Neural cell (in vitro differentiated cells): ENCODE data around the gene MYO9A. TPM values are rescaled to one million over a fixed set of nuclear protein-coding genes. Genes with fewer than 3 reads are reported as not detected.

ENCODE experiments used
- H2AFZ ChIP-seq: fragments of 200-600, 300-800 bp; sonication (generic), shearing (Covaris generic); 2 replicates; pipeline ENCODE4 v1.6.0; 2014; ENCODE audit warnings: low read depth, mild to moderate bottlenecking, antibody characterized with exemption, low read length, moderate library complexity
- H3F3A ChIP-seq: fragments of 200-600 bp; shearing (Covaris generic); 2 replicates; pipeline ENCODE4 v1.6.1; 2016; ENCODE audit warnings: mild to moderate bottlenecking, moderate library complexity, mixed read lengths, antibody characterized with exemption, low read length; ENCODE audit not compliant: insufficient read depth, poor library complexity, severe bottlenecking
- H3K27ac ChIP-seq: fragments of 200-600, 300-800 bp; sonication (generic), shearing (Covaris generic); 2 replicates; pipeline ENCODE4 v1.5.1; 2014; ENCODE audit warnings: mild to moderate bottlenecking, low read length, moderate library complexity
- H3K27me3 ChIP-seq: fragments of 300-800, 200-600 bp; sonication (generic), shearing (Covaris generic); 2 replicates; pipeline ENCODE4 v1.6.0; 2014; ENCODE audit warnings: mild to moderate bottlenecking, low read depth, low read length, moderate library complexity; ENCODE audit not compliant: insufficient read depth
- H3K36me3 ChIP-seq: fragments of 300-800, 200-600 bp; sonication (generic), shearing (Covaris generic); 2 replicates; pipeline ENCODE4 v1.5.1; 2014; ENCODE audit warnings: mild to moderate bottlenecking, antibody characterized with exemption, low read length, moderate library complexity; ENCODE audit not compliant: insufficient read depth
- H3K4me2 ChIP-seq: fragments of 300-800, 200-600 bp; sonication (generic), shearing (Covaris generic); 2 replicates; pipeline ENCODE4 v1.6.0; 2014; ENCODE audit warnings: mild to moderate bottlenecking, low read length
- H3K4me3 ChIP-seq: fragments of 300-800, 200-600 bp; sonication (generic), shearing (Covaris generic); 2 replicates; pipeline ENCODE4 v1.5.1; 2014; ENCODE audit warnings: mild to moderate bottlenecking, low read length, moderate library complexity
- H3K79me2 ChIP-seq: fragments of 200-600 bp; shearing (Covaris generic); replicated peaks from 2 replicates; pipeline ENCODE4 v1.6.0; 2014; ENCODE audit warnings: mild to moderate bottlenecking, low read length, moderate library complexity; ENCODE audit not compliant: insufficient read depth
- H3K9ac ChIP-seq: fragments of 300-800, 200-600 bp; sonication (generic), shearing (Covaris generic); 2 replicates; pipeline ENCODE4 v1.6.1; 2016; ENCODE audit warnings: mild to moderate bottlenecking, low read length, mixed read lengths
- H3K9me2 ChIP-seq: fragments of 200-600 bp; shearing (Covaris generic); 2 replicates; pipeline ENCODE4 v1.6.1; 2016; ENCODE audit warnings: mild to moderate bottlenecking, low read length, mixed read lengths; ENCODE audit not compliant: insufficient read depth
- H3K9me3 ChIP-seq: fragments of 200-600, 300-800 bp; sonication (generic), shearing (Covaris generic); 2 replicates; pipeline ENCODE4 v1.6.1; 2016; ENCODE audit warnings: mild to moderate bottlenecking, mixed run types, low read length, moderate library complexity, mixed read lengths
- H4K20me1 ChIP-seq: fragments of 200-600 bp; shearing (Covaris generic); 2 replicates; pipeline ENCODE4 v1.6.1; 2016; ENCODE audit warnings: mild to moderate bottlenecking, mixed run types; ENCODE audit not compliant: insufficient read depth
- EP300 ChIP-seq: fragments of 450-650 bp; conservative IDR thresholded peaks from 2 replicates; pipeline ENCODE4 v1.6.1; 2014; ENCODE audit warnings: antibody characterized with exemption, mild to moderate bottlenecking, moderate library complexity; ENCODE audit not compliant: poor library complexity, severe bottlenecking
- EZH2 ChIP-seq: fragments of 200-600, 300-800 bp; shearing (Covaris generic), sonication (generic); IDR thresholded peaks from 2 replicates; pipeline ENCODE4 v1.6.1; 2014; ENCODE audit warnings: antibody characterized with exemption, low read length, borderline replicate concordance, mild to moderate bottlenecking; ENCODE audit not compliant: insufficient read depth, poor library complexity, severe bottlenecking
- MXI1 ChIP-seq: fragments of 450-650 bp; conservative IDR thresholded peaks from 2 replicates; pipeline ENCODE4 v1.6.1; 2014; ENCODE audit warnings: antibody characterized with exemption, mild to moderate bottlenecking; ENCODE audit not compliant: poor library complexity, severe bottlenecking
- POLR2AphosphoS5 ChIP-seq: IDR thresholded peaks from 2 replicates; pipeline ENCODE4 v1.6.1; 2012
- RAD21 ChIP-seq: fragments of 450-650 bp; conservative IDR thresholded peaks from 2 replicates; pipeline ENCODE4 v1.6.1; 2014; ENCODE audit warnings: antibody characterized with exemption, mild to moderate bottlenecking, moderate library complexity
- SMC3 ChIP-seq: fragments of 450-650 bp; conservative IDR thresholded peaks from 2 replicates; pipeline ENCODE4 v1.6.1; 2014; ENCODE audit warnings: antibody characterized with exemption, mild to moderate bottlenecking, moderate library complexity; ENCODE audit not compliant: poor library complexity
- TAF1 ChIP-seq: IDR thresholded peaks from 2 replicates; pipeline ENCODE4 v1.6.1; 2012; ENCODE audit warnings: low read depth
- polyA plus RNA-seq: library from polyadenylated mRNA; depleted of rRNA; stranded (reverse); fragments of >200 nt; gene quantifications from 2 replicates; pipeline ENCODE4 v1.2.3, GENCODE V29; 2014
- TF ChIP-seq, protein P1 (sequence below): fragments of 450-650 bp; IDR thresholded peaks from 2 replicates; pipeline ENCODE4 v1.5.1; 2014; ENCODE audit warnings: antibody characterized with exemption, mild to moderate bottlenecking, moderate library complexity; ENCODE audit not compliant: poor library complexity, severe bottlenecking
- TF ChIP-seq, protein P2 (sequence below): IDR thresholded peaks from 2 replicates; pipeline ENCODE4 v1.6.1; 2012; ENCODE audit warnings: borderline replicate concordance

MYO9A gene
- polyA plus RNA-seq, 1 donor from 2014 or later, result 22.7 TPM

DNA sequence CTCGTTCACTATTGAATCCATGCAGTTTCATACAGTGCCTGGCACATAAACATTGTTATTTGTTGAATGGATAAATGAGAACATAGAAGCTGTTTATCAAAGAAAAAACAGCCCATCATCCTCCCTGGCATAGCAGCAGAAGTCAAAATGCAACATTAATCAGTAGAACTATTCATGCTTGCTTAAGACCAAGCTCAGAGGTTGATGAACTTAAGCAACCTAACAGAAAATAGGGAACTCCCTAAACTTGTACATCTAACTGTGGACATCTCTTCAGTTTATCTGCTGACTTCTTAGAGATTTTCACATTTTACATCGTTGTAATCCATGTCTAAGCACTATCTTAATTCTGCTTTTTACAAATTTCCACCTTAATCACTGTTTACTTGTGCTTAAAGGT is 29.5 kb upstream of the MYO9A start:
- H3K4me2 ChIP-seq, result no peak overlapping the region
- no peaks in the 10 kb centered on the region for H3K9me3 ChIP-seq
- H4K20me1 ChIP-seq, result no peaks in the 10 kb centered on the region
- no peak overlapping the region for H3K9ac ChIP-seq
- H3K36me3 ChIP-seq, result no peaks in the 10 kb centered on the region
- H3F3A ChIP-seq, result no peaks in the 10 kb centered on the region
- H3K79me2 ChIP-seq, result no peaks in the 10 kb centered on the region
- H2AFZ ChIP-seq, result no peak overlapping the region
- no peak overlapping the region for H3K27ac ChIP-seq
- no peak for TF ChIP-seq SMC3
- TF ChIP-seq EP300, result no peak
- no peak for TF ChIP-seq RAD21
- TF ChIP-seq MXI1, result no peak
- H3K4me3 ChIP-seq, result no peak overlapping the region
- H3K27me3 ChIP-seq, result no peaks in the 10 kb centered on the region
- H3K9me2 ChIP-seq, result no peaks in the 10 kb centered on the region

DNA sequence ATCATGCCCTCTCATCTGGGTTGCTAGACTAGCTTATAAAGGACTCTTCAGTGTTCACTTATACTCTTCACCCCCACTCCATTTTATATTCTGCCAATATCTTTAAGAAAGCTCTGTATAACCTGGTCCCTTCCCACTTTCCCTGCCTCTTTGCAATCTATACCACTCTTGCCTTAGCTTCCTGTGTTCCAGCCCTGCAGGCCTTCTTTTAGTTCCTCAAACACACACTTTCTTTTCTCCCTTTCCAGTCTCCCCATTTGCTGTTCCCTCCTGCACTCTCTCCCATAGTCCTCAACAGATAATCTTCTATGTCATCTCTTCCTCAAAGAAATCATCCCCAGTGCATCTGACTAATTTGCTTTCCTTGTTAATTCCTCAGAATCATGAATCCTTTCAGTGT is 29.0 kb upstream of the MYO9A start:
- H3K9ac ChIP-seq, result no peak overlapping the region
- no peaks in the 10 kb centered on the region for H4K20me1 ChIP-seq
- H3K79me2 ChIP-seq, result no peaks in the 10 kb centered on the region
- no peak overlapping the region for H2AFZ ChIP-seq
- H3K27me3 ChIP-seq, result no peaks in the 10 kb centered on the region
- H3K27ac ChIP-seq, result no peak overlapping the region
- H3K4me2 ChIP-seq, result no peak overlapping the region
- no peak overlapping the region for H3K4me3 ChIP-seq
- TF ChIP-seq POLR2AphosphoS5 (no peak), SMC3 (no peak), TAF1 (no peak), EP300 (no peak), RAD21 (no peak)
- TF ChIP-seq, protein P1, sequence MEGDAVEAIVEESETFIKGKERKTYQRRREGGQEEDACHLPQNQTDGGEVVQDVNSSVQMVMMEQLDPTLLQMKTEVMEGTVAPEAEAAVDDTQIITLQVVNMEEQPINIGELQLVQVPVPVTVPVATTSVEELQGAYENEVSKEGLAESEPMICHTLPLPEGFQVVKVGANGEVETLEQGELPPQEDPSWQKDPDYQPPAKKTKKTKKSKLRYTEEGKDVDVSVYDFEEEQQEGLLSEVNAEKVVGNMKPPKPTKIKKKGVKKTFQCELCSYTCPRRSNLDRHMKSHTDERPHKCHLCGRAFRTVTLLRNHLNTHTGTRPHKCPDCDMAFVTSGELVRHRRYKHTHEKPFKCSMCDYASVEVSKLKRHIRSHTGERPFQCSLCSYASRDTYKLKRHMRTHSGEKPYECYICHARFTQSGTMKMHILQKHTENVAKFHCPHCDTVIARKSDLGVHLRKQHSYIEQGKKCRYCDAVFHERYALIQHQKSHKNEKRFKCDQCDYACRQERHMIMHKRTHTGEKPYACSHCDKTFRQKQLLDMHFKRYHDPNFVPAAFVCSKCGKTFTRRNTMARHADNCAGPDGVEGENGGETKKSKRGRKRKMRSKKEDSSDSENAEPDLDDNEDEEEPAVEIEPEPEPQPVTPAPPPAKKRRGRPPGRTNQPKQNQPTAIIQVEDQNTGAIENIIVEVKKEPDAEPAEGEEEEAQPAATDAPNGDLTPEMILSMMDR, result no peak
- no peaks in the 10 kb centered on the region for H3K9me3 ChIP-seq
- no peaks in the 10 kb centered on the region for H3K9me2 ChIP-seq
- no peaks in the 10 kb centered on the region for H3F3A ChIP-seq
- no peaks in the 10 kb centered on the region for H3K36me3 ChIP-seq

DNA sequence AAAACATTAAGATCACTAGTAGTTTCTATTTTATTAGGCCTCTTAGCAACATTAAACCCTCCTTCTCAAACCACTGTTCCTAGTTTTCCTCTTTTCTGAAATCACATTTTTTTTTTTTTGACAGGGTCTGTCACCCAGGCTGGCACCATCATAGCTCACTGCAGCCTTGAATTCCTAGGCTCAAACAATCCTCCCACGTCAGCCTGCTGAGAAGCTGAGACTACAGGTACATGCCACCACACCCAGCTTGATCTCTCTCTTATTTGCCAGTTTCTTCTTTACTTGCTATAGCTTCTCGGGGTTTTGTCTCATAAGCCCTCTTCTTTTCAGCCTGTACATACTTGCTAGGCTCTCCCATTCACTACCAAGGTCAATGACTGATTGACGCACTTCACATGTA is 28.3 kb upstream of the MYO9A start:
- no peak overlapping the region for H2AFZ ChIP-seq
- TF ChIP-seq EP300 (no peak), TAF1 (no peak), RAD21 (no peak), MXI1 (no peak), EZH2 (no peak)
- TF ChIP-seq, protein P2, sequence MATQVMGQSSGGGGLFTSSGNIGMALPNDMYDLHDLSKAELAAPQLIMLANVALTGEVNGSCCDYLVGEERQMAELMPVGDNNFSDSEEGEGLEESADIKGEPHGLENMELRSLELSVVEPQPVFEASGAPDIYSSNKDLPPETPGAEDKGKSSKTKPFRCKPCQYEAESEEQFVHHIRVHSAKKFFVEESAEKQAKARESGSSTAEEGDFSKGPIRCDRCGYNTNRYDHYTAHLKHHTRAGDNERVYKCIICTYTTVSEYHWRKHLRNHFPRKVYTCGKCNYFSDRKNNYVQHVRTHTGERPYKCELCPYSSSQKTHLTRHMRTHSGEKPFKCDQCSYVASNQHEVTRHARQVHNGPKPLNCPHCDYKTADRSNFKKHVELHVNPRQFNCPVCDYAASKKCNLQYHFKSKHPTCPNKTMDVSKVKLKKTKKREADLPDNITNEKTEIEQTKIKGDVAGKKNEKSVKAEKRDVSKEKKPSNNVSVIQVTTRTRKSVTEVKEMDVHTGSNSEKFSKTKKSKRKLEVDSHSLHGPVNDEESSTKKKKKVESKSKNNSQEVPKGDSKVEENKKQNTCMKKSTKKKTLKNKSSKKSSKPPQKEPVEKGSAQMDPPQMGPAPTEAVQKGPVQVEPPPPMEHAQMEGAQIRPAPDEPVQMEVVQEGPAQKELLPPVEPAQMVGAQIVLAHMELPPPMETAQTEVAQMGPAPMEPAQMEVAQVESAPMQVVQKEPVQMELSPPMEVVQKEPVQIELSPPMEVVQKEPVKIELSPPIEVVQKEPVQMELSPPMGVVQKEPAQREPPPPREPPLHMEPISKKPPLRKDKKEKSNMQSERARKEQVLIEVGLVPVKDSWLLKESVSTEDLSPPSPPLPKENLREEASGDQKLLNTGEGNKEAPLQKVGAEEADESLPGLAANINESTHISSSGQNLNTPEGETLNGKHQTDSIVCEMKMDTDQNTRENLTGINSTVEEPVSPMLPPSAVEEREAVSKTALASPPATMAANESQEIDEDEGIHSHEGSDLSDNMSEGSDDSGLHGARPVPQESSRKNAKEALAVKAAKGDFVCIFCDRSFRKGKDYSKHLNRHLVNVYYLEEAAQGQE, result no peak
- TF ChIP-seq, protein P1, result no peak
- no peak overlapping the region for H3K4me2 ChIP-seq

More for the DNA sequence above, 28.3 kb upstream of the MYO9A start:
- no peaks in the 10 kb centered on the region for H4K20me1 ChIP-seq
- no peaks in the 10 kb centered on the region for H3K9me2 ChIP-seq
- H3K9me3 ChIP-seq, result no peaks in the 10 kb centered on the region
- H3K4me3 ChIP-seq, result no peak overlapping the region
- H3F3A ChIP-seq, result no peaks in the 10 kb centered on the region
- no peaks in the 10 kb centered on the region for H3K36me3 ChIP-seq
- no peak overlapping the region for H3K9ac ChIP-seq
- no peak overlapping the region for H3K27ac ChIP-seq
- no peaks in the 10 kb centered on the region for H3K27me3 ChIP-seq
- H3K79me2 ChIP-seq, result no peaks in the 10 kb centered on the region
